ENCODE results near the gene INAVA.
"Not testable (repeated sequence)": the region's sequence is repeated elsewhere in the genome, so short reads cannot be mapped to it uniquely, and the experiment has no call there.

INAVA gene

GRCh38 chr1:200963888-200964287 lies 69.2 kb downstream of the INAVA start:
- DNase-seq (ENCODE audit: low spot score), result not testable (repeated sequence)
